Breast epithelium (tissue), 4 donors: ENCODE measurements around the gene POC1A. TPM values are rescaled to one million over a fixed set of nuclear protein-coding genes. Genes with fewer than 3 reads are reported as not detected.
"Not testable (repeated sequence)": the region's sequence is repeated elsewhere in the genome, so short reads cannot be mapped to it uniquely, and the experiment has no call there.

Experiments used
- DNase-seq, 2 donors: peaks; one replicate each; pipeline ENCODE4 v3.0.0-alpha.2; 2019; ENCODE audit warnings: low spot score in 2 of 2
- H3K27ac ChIP-seq, 2 donors: fragments of 200-600 bp; sonication (generic) in 1 of 2; one replicate each; pipeline ENCODE4 v1.5.1; 2016 to 2019; ENCODE audit warnings: mild to moderate bottlenecking in 1 of 2
- H3K27me3 ChIP-seq, 2 donors: fragments of 200-600 bp; sonication (generic) in 1 of 2; one replicate each; pipeline versions ENCODE4 v1.5.1 to v1.6.0; 2017 to 2019; ENCODE audit warnings: control low read depth in 1 of 2, mild to moderate bottlenecking in 1 of 2
- H3K36me3 ChIP-seq: fragments of 200-600 bp; one replicate; pipeline ENCODE4 v1.5.1; 2019
- H3K4me1 ChIP-seq, 2 donors: fragments of 200-600 bp; sonication (generic); one replicate each; pipeline ENCODE4 v1.5.1; 2016 to 2019; ENCODE audit warnings: control low read depth in 1 of 2
- H3K4me3 ChIP-seq, 3 donors: fragments of 200-600 bp; sonication (generic); 1 replicate in 2 of 3; 2 replicates in 1 of 3; pipeline ENCODE4 v1.5.1; 2016 to 2019; ENCODE audit warnings: mild to moderate bottlenecking in 3 of 3, moderate library complexity in 2 of 3
- H3K9me3 ChIP-seq, 2 donors: fragments of 200-600 bp; sonication (generic) in 1 of 2; one replicate each; pipeline ENCODE4 v1.5.1; 2016 to 2019; ENCODE audit warnings: control low read depth in 1 of 2
- POLR2A ChIP-seq: fragments of 450-650 bp; IDR thresholded peaks from one replicate; pipeline ENCODE4 v1.6.1; 2016; ENCODE audit warnings: antibody characterized with exemption, mild to moderate bottlenecking, moderate library complexity
- POLR2AphosphoS5 ChIP-seq, 3 donors: sonication (generic); formaldehyde crosslinking; IDR thresholded peaks; one replicate each; pipeline ENCODE4 v1.6.1; 2017; ENCODE audit warnings: antibody characterized with exemption in 3 of 3
- intact Hi-C: fragments of 100-400 bp; cut with DNase I; formaldehyde crosslinking; loops from one replicate; pipeline ENCODE4 v1.15.1; 2023; ENCODE audit warnings: low total_unique reads
- total RNA-seq, 3 donors: library from RNA; depleted of rRNA; stranded (reverse); fragments of >200 nt; gene quantifications; one replicate each; pipeline ENCODE4 v1.1.0, GENCODE V29; 2016
- TF ChIP-seq, protein P1 (sequence below), 3 donors: fragments of 450-650 bp; IDR thresholded peaks; one replicate each; pipeline ENCODE4 v1.5.1; 2016 to 2017; ENCODE audit warnings: antibody characterized with exemption in 3 of 3, mild to moderate bottlenecking in 3 of 3, moderate library complexity in 3 of 3

The POC1A gene
- total RNA-seq, 3 donors from 2014 or later: 1.9 to 2.7 (median 2.6) TPM

DNA sequence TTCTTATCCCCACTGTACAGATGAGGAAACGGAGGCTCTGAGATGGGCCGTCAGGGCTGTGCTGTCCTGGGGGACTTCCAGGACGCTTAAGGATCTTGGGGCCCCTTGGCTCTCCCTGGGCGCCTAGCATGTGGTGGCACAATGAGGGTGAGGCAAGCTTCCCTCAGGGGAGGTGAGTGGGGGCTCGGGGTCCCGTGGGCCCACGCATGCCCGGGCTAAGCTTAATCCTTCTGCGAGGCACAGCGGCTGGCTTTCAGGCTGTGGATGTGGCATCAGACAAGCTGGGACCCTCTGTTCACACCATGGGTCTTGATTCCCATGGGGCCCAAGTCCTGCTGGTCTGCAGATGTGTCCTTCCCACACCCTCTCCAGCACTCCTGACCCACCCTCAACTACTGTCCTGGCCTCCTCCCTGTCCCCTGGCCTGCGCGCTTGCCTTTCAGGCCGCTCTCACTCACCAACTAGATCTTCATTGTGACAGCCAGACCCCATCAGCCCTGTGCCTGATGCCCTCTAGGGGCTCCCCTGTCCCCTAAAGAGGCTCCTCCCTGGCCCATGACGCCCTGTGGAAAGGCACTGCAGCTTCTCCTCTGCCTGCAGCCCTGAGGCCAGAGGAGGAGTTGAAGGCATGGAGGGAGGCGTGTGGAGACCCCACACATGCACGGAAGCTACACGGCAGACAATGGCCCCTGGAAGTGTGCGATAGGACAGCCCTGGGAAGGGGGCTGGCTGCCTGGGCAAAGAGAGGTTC lies 109.2 kb downstream of the POC1A start:
- Histone ChIP-seq H3K4me3 (no peak overlapping the region), H3K27me3 (no peaks in the 10 kb centered on the region), H3K36me3 (no peaks in the 10 kb centered on the region), H3K9me3 (no peaks in the 10 kb centered on the region), H3K4me1 (peaks cover 0 to 6% of the 10 kb centered on the region in 2 donors), H3K27ac (peak overlapping the region in 1 of 2 donors; percentile 88)
- intact Hi-C loops: no loop called here
- TF ChIP-seq, protein P1, sequence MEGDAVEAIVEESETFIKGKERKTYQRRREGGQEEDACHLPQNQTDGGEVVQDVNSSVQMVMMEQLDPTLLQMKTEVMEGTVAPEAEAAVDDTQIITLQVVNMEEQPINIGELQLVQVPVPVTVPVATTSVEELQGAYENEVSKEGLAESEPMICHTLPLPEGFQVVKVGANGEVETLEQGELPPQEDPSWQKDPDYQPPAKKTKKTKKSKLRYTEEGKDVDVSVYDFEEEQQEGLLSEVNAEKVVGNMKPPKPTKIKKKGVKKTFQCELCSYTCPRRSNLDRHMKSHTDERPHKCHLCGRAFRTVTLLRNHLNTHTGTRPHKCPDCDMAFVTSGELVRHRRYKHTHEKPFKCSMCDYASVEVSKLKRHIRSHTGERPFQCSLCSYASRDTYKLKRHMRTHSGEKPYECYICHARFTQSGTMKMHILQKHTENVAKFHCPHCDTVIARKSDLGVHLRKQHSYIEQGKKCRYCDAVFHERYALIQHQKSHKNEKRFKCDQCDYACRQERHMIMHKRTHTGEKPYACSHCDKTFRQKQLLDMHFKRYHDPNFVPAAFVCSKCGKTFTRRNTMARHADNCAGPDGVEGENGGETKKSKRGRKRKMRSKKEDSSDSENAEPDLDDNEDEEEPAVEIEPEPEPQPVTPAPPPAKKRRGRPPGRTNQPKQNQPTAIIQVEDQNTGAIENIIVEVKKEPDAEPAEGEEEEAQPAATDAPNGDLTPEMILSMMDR (IDR thresholded peaks at IDR 0.05): no peak
- no peak for TF ChIP-seq POLR2AphosphoS5 (IDR thresholded peaks at IDR 0.05)
- no peak for TF ChIP-seq POLR2A
- DNase-seq: no peak

DNA sequence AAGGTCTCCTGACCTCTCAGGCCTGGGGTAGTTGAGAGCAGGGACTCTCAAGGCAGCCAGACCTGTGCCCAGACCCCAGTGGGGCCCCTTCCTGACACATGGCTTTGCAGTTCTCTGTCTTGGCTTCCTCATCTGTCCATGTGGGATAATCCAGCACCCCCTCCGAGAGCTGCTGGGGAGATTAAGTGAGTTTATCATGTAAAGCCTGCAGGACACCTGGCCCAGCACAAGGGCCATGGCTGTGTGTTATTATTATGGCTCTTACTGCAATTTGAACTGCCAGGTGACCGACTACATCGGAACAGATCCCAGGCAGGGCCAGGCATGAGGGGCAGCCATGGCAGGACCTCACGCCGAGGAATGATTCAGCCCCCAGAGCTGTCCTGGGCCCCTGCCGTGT lies 110.5 kb downstream of the POC1A start:
- H3K27ac ChIP-seq: no peak overlapping the region
- peaks cover 5 to 6% of the 10 kb centered on the region in 2 donors for H3K4me1 ChIP-seq
- intact Hi-C loops: no loop called here

DNA sequence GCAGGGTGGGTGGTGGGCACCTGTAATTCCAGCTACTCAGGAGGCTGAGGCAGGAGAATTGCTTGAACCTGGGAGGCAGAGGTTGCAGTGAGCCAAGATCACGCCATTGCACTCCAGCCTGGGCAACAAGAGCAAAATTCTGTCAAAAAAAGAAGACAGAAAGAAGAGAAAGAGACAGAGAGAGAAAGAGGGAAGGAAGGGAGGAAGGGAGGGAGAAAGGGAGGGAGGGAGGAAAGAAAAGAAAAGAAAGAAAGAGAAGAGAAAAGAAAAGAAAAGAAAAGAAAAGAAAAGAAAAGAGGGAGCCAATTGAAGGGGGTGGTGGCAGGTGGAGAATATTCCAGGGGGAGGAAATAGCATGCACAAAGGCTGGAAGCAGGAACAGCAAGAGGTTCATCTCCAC lies 111.2 kb downstream of the POC1A start:
- peaks cover 5 to 12% of the 10 kb centered on the region in 2 donors for H3K4me1 ChIP-seq
- intact Hi-C loops, H3K27ac ChIP-seq: not testable (repeated sequence)

More for the DNA sequence above, 110.5 kb downstream of the POC1A start:
- H3K4me3 ChIP-seq: no peak overlapping the region
- TF ChIP-seq, protein P1 (IDR thresholded peaks at IDR 0.05): no peak
- no peak for TF ChIP-seq POLR2AphosphoS5 (IDR thresholded peaks at IDR 0.05)
- no peak for TF ChIP-seq POLR2A
- H3K27me3 ChIP-seq: no peaks in the 10 kb centered on the region
- H3K36me3 ChIP-seq: no peaks in the 10 kb centered on the region
- H3K9me3 ChIP-seq: no peaks in the 10 kb centered on the region
- DNase-seq: no peak

DNA sequence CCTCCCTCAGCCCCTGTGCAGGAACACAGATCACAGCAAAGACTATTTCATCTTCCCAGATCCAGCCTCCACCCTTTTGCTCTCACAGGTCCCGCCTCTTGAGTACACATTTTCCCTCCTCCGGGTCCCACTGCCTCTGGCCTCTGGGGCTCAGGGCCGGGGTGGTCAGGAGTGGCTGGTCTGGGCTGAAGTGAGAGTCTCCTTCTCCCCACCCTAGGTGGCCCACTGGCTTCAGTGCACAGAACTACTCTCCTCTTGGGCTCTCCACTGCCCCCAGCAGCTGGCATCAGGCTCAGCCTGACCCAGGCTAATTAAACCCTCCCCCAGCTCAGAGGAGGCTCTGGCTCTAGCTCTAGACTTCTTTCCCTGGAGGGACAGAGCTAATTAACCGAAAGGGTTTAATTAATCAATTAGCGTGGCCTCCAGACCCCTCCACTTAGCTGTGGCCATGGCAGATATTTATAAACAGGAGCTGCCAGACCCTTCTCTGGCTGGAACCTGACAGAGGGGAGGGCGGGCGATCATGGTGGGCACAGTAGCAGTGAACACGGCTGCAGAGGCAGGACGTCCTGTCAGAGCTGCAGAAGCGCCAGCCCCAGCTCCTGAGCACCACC lies 113.0 kb downstream of the POC1A start:
- DNase-seq: no peak
- Histone ChIP-seq H3K9me3 (no peaks in the 10 kb centered on the region), H3K4me3 (no peak overlapping the region), H3K4me1 (peaks cover 5 to 12% of the 10 kb centered on the region in 2 donors), H3K36me3 (no peaks in the 10 kb centered on the region), H3K27me3 (no peaks in the 10 kb centered on the region), H3K27ac (peak overlapping the region; percentile 91 to 93)
- intact Hi-C loops: no loop called here
- TF ChIP-seq POLR2AphosphoS5 (IDR thresholded peaks at IDR 0.05): no peak
- no peak for TF ChIP-seq POLR2A
- TF ChIP-seq, protein P1 (IDR thresholded peaks at IDR 0.05): no peak

More for the DNA sequence above, 111.2 kb downstream of the POC1A start:
- H3K36me3 ChIP-seq, H3K27me3 ChIP-seq, H3K4me3 ChIP-seq, DNase-seq, H3K9me3 ChIP-seq: not testable (repeated sequence)

DNA sequence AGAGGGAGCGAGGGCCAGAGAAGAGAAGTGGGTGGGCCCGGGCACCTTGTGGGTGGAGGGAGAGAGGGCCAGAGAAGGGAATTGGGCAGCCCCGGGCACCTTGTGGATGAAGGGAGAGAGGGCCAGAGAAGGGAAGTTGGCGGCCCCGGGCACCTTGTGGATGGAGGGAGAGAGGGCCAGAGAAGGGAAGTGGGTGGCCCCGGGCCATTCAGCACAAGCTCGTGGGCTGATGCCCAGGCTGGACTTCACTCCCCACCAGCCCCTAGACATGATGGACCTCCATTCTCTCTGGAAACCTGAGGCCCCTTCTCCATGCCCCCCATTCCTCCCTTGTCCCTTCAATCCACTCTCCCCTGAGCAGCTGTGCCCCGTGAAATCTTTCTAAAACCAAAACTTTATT lies 113.6 kb downstream of the POC1A start:
- Histone ChIP-seq H3K4me1 (peaks cover 5 to 12% of the 10 kb centered on the region in 2 donors), H3K27me3 (no peaks in the 10 kb centered on the region), H3K36me3 (no peaks in the 10 kb centered on the region), H3K9me3 (no peaks in the 10 kb centered on the region), H3K4me3 (peak overlapping the region in 1 of 3 donors; percentile 29), H3K27ac (peak overlapping the region; percentile 91 to 93)
- intact Hi-C loops: no loop called here
- no peak for DNase-seq
- TF ChIP-seq, protein P1 (IDR thresholded peaks at IDR 0.05): no peak
- TF ChIP-seq POLR2A (no peak), POLR2AphosphoS5 (IDR thresholded peaks at IDR 0.05) (no peak)
